Measurements from ENCODE around the gene SHOX.

The SHOX gene

DNA sequence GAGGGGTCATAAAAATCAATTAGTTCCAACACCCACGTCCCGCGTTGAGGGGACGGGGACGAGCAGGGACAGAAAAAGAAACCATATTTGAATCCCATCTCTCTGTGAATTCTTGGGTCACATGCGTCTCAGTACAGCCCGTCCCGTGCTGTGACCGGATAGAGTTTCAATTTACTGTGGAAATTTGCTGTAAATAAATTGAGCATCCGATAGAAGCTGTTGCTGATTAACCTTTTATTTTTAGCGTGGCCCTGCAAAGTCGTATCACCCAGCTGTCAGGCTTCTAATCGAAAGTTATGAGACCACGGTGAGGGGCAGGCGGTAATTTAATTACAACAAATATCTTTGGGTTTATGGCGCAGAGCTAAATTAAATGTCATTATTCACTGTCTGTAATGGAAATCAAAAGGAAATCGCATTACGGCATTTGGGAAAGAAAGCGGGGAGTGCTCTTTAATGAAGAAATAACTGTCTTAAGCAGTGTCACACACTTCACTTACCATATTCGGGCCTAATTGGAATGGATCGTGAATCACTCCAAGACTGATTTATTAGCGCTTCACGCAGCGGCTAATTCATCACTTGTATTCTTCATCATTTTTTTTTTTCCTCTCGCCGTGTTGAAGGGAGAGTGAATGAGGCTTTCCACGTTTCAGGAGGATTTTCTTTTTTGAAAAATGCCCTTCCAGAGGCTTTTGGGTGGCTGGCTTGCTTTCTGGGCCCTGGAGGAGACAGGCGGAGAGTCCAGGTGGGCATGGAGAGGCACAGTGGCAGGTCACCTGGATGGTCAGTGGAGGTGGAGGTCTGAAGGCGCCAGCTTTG, 7.3 kb downstream of the SHOX start:
- TF ChIP-seq, protein P1, sequence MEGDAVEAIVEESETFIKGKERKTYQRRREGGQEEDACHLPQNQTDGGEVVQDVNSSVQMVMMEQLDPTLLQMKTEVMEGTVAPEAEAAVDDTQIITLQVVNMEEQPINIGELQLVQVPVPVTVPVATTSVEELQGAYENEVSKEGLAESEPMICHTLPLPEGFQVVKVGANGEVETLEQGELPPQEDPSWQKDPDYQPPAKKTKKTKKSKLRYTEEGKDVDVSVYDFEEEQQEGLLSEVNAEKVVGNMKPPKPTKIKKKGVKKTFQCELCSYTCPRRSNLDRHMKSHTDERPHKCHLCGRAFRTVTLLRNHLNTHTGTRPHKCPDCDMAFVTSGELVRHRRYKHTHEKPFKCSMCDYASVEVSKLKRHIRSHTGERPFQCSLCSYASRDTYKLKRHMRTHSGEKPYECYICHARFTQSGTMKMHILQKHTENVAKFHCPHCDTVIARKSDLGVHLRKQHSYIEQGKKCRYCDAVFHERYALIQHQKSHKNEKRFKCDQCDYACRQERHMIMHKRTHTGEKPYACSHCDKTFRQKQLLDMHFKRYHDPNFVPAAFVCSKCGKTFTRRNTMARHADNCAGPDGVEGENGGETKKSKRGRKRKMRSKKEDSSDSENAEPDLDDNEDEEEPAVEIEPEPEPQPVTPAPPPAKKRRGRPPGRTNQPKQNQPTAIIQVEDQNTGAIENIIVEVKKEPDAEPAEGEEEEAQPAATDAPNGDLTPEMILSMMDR (IDR thresholded peaks at IDR 0.05; ENCODE audit: low read depth, low read length) = no peak
- no peak for DNase-seq (ENCODE audit: extremely low read depth, low read depth)

DNA sequence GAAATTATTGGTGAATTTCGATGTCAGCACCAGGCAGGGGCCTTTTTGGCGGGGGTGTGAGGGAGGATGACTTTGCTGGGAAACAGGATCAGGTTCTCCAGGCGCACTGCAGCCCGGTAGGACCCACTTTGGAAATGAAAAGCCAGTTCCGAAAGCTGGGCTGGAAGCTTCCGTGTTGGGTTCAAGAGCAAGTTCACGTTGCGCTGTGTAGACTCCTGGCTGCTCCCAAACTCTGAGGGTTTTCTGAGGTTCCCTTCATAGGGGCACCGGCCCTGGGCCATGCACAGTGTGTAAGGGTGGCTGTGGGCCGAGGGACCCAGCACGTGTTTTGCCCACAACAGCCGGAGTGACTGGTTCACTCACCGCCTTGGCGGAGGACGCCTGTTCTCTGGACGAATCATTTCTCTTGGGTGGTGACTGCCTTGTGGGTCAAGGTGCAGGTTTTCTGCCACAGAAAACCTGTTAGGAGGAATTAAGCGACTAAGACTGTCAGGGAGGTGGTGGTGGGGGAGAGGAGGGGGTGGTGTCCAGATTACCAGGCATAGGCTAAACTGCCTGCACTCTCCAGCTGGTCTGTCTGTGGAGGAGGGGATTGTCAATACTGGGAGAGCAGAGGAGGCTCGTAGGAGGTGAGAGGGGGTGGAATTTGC, 8.0 kb downstream of the SHOX start:
- no peak for DNase-seq (ENCODE audit: extremely low read depth, low read depth)
- TF ChIP-seq, protein P1 (IDR thresholded peaks at IDR 0.05; ENCODE audit: low read depth, low read length) = no peak

DNA sequence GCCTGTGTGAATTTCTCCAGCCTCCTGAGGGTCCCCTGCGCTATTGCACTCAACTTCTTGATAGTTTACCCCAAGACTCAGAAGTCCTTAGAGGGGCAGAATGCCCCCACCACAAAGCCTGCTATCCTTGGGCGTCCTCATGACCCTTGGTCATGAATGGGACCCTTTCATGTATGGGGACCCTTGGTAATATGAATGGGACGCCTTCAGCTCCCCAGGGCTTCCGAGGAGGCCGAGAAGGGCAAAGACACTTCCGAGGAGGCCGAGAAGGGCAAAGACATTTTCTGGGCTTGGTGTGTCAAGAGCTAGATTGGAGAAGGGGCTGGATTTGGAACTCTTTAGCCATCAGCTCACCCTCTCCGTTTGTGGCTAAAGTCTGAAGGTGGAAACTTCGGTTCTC, 8.6 kb downstream of the SHOX start:
- no peak for DNase-seq (ENCODE audit: extremely low read depth, low read depth)
- TF ChIP-seq, protein P1 (IDR thresholded peaks at IDR 0.05; ENCODE audit: low read depth, low read length) = no peak

DNA sequence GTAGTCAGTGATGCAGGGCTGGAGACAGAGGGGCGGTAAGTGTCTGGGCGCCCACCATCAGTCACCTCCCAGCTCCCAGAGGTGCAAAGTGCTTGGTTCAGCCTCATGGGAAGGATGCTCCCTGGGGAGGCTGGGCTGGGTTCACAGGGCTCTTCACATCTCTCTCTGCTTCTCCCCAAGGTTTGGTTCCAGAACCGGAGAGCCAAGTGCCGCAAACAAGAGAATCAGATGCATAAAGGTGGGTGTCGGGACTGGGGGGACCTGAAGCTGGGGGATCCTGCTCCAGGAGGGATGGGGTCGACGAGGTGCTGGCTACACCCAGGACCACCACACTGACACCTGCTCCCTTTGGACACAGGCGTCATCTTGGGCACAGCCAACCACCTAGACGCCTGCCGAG, 10.1 kb downstream of the SHOX start:
- DNase-seq (ENCODE audit: extremely low read depth, low read depth) = no peak
- TF ChIP-seq, protein P1 (IDR thresholded peaks at IDR 0.05; ENCODE audit: low read depth, low read length) = no peak

DNA sequence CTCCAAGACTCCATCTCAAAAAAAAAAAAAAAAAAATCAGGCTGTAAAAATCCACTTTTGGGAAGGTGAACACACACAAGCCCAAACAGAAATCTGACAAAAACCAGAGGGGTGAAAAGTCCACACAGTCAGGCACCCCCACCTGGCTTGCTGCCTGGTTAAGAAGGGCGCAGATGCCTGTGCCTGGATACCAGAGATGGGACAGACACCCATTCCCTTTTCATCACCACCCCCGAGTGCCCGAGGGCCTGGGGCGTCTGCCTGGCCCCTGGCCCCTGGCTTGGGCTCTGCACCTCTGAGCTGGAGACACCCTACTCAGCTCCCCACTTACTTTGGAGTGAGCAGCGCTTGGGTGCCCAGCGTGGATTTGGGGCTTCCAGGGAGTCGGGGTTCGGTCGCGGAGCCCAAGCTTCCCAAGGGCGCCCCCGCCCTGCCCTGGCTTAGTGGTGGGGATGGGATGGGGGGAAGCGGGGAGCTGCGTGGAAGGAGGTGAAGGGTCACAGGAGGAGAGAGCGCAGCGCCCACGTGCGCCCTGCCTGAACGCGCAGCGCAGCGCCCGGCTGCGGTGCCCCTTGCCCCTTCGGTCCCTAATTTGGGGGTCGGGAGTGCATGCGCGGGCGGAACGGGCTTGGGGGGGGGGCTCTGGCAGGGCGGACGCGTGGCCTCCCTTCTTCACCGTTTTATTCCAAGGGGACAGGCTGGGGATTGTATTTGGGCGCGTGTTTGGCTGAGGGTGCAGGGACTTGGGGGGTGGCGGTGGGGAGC, 11.3 kb downstream of the SHOX start:
- DNase-seq (ENCODE audit: extremely low read depth, low read depth) = no peak
- TF ChIP-seq, protein P1 (IDR thresholded peaks at IDR 0.05; ENCODE audit: low read depth, low read length) = no peak

DNA sequence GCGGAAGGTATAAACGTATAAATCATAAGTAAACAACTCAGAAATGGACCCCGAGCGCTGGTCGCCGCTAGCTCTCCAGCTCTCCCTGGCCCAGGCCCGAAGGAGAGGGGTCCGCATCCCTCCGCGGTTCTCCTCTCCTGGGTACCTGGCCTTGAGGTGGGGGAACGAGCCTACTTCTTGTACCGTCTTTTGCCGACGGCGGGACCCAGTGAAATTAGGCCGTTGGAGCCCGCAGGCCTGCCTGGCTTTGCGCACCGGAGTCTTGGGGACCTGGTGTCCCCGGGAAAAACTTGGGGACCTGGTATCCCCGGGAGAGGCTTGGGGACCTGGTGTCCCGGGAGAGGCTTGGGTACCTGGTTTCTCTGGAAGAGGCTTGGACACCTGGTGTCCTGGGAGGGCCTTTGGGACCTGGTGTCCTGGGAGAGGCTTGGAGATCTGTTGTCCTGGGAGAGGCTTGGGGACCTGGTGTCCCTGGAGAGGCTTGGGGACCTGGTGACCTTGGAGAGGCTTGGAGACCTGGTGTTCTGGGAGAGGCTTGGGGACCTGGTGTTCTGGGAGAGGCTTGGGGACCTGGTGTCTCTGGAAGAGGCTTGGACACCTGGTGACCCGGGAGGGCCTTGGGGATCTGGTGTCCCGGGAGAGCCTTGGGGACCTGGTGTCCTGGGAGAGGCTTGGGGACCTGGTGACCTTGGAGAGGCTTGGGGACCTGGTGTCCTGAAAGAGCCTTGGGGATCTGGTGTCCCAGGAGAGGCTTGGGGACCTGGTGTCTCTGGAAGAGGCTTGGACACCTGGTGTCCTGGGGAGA, 12.0 kb downstream of the SHOX start:
- TF ChIP-seq, protein P1 (IDR thresholded peaks at IDR 0.05; ENCODE audit: low read depth, low read length) = no peak
- DNase-seq (ENCODE audit: extremely low read depth, low read depth) = no peak
